SK-N-MC (cell line): ENCODE data around the gene IL15.

ENCODE experiments used
- EZH2 ChIP-seq: fragments of 200-600 bp; sonication (generic); IDR thresholded peaks from one replicate; pipeline ENCODE4 v1.6.1; 2017; ENCODE audit warnings: antibody characterized with exemption
- FOXP2 ChIP-seq: optimal IDR thresholded peaks from 2 replicates; pipeline ENCODE3; 2011; ENCODE audit warnings: mild to moderate bottlenecking, moderate library complexity; ENCODE audit not compliant: insufficient read depth; ENCODE audit errors: extremely low read length, control extremely low read depth
- POLR2AphosphoS5 ChIP-seq: IDR thresholded peaks from 2 replicates; pipeline ENCODE4 v1.6.1; 2012; ENCODE audit warnings: mild to moderate bottlenecking, low read depth, low read length, borderline replicate concordance

DNA sequence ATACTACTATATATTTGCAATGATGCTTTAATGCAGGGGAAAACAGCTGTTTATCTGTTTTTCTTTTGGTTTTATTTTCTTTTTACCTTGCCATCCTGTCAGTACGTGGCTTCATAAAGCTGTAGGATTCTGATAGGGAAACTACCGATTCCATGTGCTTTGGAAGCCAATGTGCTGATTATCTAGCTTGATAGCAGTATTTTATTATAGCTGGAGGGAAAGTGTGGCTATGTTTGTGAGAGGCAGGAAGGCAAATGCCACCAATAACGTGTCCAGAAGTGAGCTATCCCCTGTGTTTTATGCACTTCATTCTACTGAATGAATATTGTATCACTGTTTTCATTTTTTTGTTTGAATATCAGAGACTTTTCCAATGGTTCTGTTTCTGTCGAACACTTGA is 43.7 kb downstream of the IL15 start:
- TF ChIP-seq POLR2AphosphoS5 (no peak), EZH2 (no peak), FOXP2 (no peak)
